ENCODE data around the gene CYP26B1. TPM values are rescaled to one million over a fixed set of nuclear protein-coding genes. Genes with fewer than 3 reads are reported as not detected.

Gene CYP26B1
- total and polyA plus RNA-seq, 2 donors (not counting 3 experiments of a cell fraction or from before 2014, with no cell fraction given) = 0.30 to 1.1 TPM

- DNase-seq (ENCODE audit: low read depth, low spot score) = no peak
- Histone ChIP-seq H3K9me1 (replicated peaks; ENCODE audit: control insufficient read depth, extremely low read depth, insufficient read depth, low read length) (no peaks in the 10 kb centered on the region), H4K20me1 (replicated peaks; ENCODE audit: control insufficient read depth, extremely low read depth, insufficient read depth, low read length) (no peaks in the 10 kb centered on the region), H3K4me3 (replicated peaks in 1 of 3; ENCODE audit: insufficient read depth in 1 of 3, low read depth in 1 of 3, low read length in 3 of 3) (no peak overlapping the region), H3K4me2 (ENCODE audit: insufficient read depth, low read length) (no peak overlapping the region), H3K27me3 (ENCODE audit: control insufficient read depth in 2 of 2, insufficient read depth in 2 of 2, low read length in 2 of 2) (peaks cover 3 to 8% of the 10 kb centered on the region in 2 experiments), H2AFZ (ENCODE audit: low read depth, low read length) (no peak overlapping the region), H3K79me2 (ENCODE audit: control insufficient read depth, insufficient read depth, low read length) (no peaks in the 10 kb centered on the region), H3K4me1 (ENCODE audit: control insufficient read depth, extremely low read depth, insufficient read depth, low read length) (no peaks in the 10 kb centered on the region), H3K27ac (ENCODE audit: insufficient read depth, low read depth, low read length) (no peak overlapping the region), H3K36me3 (ENCODE audit: control insufficient read depth in 2 of 2, extremely low read depth in 1 of 2, insufficient read depth in 2 of 2, low read length in 2 of 2) (no peaks in the 10 kb centered on the region), H3K9me3 (replicated peaks; ENCODE audit: control insufficient read depth, insufficient read depth, low read length) (no peaks in the 10 kb centered on the region), H3K9ac (replicated peaks; ENCODE audit: extremely low read depth, insufficient read depth, low read length) (no peak overlapping the region)
- dilution Hi-C loops (cut with MboI; ENCODE audit: extremely low pct_ligation_motif_present, low sequenced_read_pairs) (no loop called here), intact Hi-C loops (cut with micrococcal nuclease) (no loop called here)
- CTCF ChIA-PET = interaction anchor here (0.9 to 1.6 kb wide), 3 partner anchors 9 to 22 kb away, joined by 3 to 5 read pairs (median 3); no protein-coding TSS in a partner anchor
- no peak for FAIRE-seq
- TF ChIP-seq EZH2 (IDR thresholded peaks at IDR 0.05; ENCODE audit: borderline replicate concordance, low read depth, low read length, severe bottlenecking) = no peak
- TF ChIP-seq POLR2AphosphoS5 (IDR thresholded peaks at IDR 0.05; ENCODE audit: insufficient read depth, low read depth, low read length) = no peak
- POLR2A ChIA-PET = no interaction called here
- BruUV-seq (replicated peaks) = no TSS peak
Observed at GRCh38 chr2:72128059-72128842, 19.4 kb downstream of the CYP26B1 start.

GRCh38 chr2:72127401-72128058 is 20.1 kb downstream of the CYP26B1 start:
- CTCF ChIA-PET = interaction anchor here (0.9 to 1.3 kb wide), 2 partner anchors 12 to 23 kb away, joined by 3 read pairs; no protein-coding TSS in a partner anchor
- no peaks in the 10 kb centered on the region for H3K36me3 ChIP-seq (ENCODE audit: control insufficient read depth in 2 of 2, extremely low read depth in 1 of 2, insufficient read depth in 2 of 2, low read length in 2 of 2)
- intact Hi-C loops (cut with micrococcal nuclease) = no loop called here
- H3K27me3 ChIP-seq (ENCODE audit: control insufficient read depth in 2 of 2, insufficient read depth in 2 of 2, low read length in 2 of 2) = peaks cover 7 to 8% of the 10 kb centered on the region in 2 experiments
- no TSS peak for BruUV-seq (replicated peaks)
- no peaks in the 10 kb centered on the region for H4K20me1 ChIP-seq (replicated peaks; ENCODE audit: control insufficient read depth, extremely low read depth, insufficient read depth, low read length)
- H3K9me3 ChIP-seq (replicated peaks; ENCODE audit: control insufficient read depth, insufficient read depth, low read length) = no peaks in the 10 kb centered on the region
- H2AFZ ChIP-seq (ENCODE audit: low read depth, low read length) = no peak overlapping the region
- no peaks in the 10 kb centered on the region for H3K4me1 ChIP-seq (ENCODE audit: control insufficient read depth, extremely low read depth, insufficient read depth, low read length)
- H3K9me1 ChIP-seq (replicated peaks; ENCODE audit: control insufficient read depth, extremely low read depth, insufficient read depth, low read length) = no peaks in the 10 kb centered on the region
- DNase-seq (ENCODE audit: low read depth, low spot score) (no peak), FAIRE-seq (no peak)
- POLR2A ChIA-PET = no interaction called here
- H3K27ac ChIP-seq (ENCODE audit: insufficient read depth, low read depth, low read length) = no peak overlapping the region
- no peaks in the 10 kb centered on the region for H3K79me2 ChIP-seq (ENCODE audit: control insufficient read depth, insufficient read depth, low read length)
- H3K4me3 ChIP-seq (replicated peaks in 1 of 3; ENCODE audit: insufficient read depth in 1 of 3, low read depth in 1 of 3, low read length in 3 of 3) = no peak overlapping the region
- no peak overlapping the region for H3K4me2 ChIP-seq (ENCODE audit: insufficient read depth, low read length)
- dilution Hi-C loops (cut with MboI; ENCODE audit: extremely low pct_ligation_motif_present, low sequenced_read_pairs) = no loop called here
- TF ChIP-seq FOS (IDR thresholded peaks at IDR 0.05; ENCODE audit: borderline replicate concordance, insufficient read depth, low read length) = no peak
- no peak for TF ChIP-seq MYC (IDR thresholded peaks at IDR 0.05; ENCODE audit: low read depth, low read length)
- TF ChIP-seq CTCF (IDR thresholded peaks at IDR 0.05; ENCODE audit: extremely low read depth in 1 of 2, insufficient read depth in 1 of 2, low read depth in 1 of 2, low read length in 2 of 2) = no peak
- no peak for TF ChIP-seq JUN (IDR thresholded peaks at IDR 0.05; ENCODE audit: borderline replicate concordance, insufficient read depth, insufficient read length, low read depth)
- TF ChIP-seq MAX (IDR thresholded peaks at IDR 0.05; ENCODE audit: insufficient read depth, insufficient read length) = no peak
- TF ChIP-seq GATA2 (IDR thresholded peaks at IDR 0.05; ENCODE audit: insufficient read depth, insufficient read length, low read depth, low read length) = no peak
- no peak for TF ChIP-seq POLR2AphosphoS5 (IDR thresholded peaks at IDR 0.05; ENCODE audit: insufficient read depth, low read depth, low read length)
- TF ChIP-seq POLR2A (IDR thresholded peaks at IDR 0.05; ENCODE audit: low read depth, low read length) = no peak
- no peak for TF ChIP-seq EZH2 (IDR thresholded peaks at IDR 0.05; ENCODE audit: borderline replicate concordance, low read depth, low read length, severe bottlenecking)
- H3K9ac ChIP-seq (replicated peaks; ENCODE audit: extremely low read depth, insufficient read depth, low read length) = no peak overlapping the region
